ENCODE results near the gene PIGM.

Gene PIGM

DNA sequence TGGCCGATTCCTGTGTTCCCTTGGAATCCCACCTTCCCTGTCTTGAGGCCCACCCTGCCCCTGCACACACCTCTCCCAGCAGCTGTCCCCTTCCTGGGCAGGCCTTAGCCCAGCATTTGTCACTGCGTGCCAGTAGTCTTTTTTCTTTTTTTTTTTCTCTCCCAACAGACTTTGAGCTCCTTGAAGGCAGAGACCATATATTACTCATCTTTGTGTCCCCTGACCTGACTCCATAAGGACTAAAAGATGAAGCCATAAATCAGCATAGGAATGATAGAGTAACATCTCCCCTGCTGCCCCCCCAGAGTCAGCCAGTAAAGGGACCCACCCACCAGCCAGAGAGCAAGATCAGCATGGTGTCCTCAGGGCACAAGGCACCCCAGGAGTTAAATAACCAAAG, 27.4 kb downstream of the PIGM start:
- Histone ChIP-seq H3K4me1 (ENCODE audit: insufficient read depth, low read length, severe bottlenecking) (no peaks in the 10 kb centered on the region), H3K4me3 (ENCODE audit: low read depth, low read length, poor library complexity, severe bottlenecking) (no peak overlapping the region), H3K79me2 (ENCODE audit: insufficient read depth, low read length) (no peaks in the 10 kb centered on the region), H4K20me1 (ENCODE audit: insufficient read depth, low read length) (no peaks in the 10 kb centered on the region), H3K4me2 (ENCODE audit: low read length) (no peak overlapping the region), H3K9ac (ENCODE audit: low read length) (no peak overlapping the region), H3K27ac (ENCODE audit: low read depth, low read length, poor library complexity, severe bottlenecking) (no peak overlapping the region), H3K9me2 (ENCODE audit: low read depth, low read length) (no peaks in the 10 kb centered on the region), H3F3A (ENCODE audit: insufficient read depth, low read length) (no peaks in the 10 kb centered on the region), H3K36me3 (ENCODE audit: insufficient read depth, low read length) (no peaks in the 10 kb centered on the region), H3K27me3 (ENCODE audit: insufficient read depth, low read length) (no peaks in the 10 kb centered on the region), H3K9me3 (ENCODE audit: low read length) (no peaks in the 10 kb centered on the region), H2AFZ (ENCODE audit: low read length) (no peak overlapping the region)
- TF ChIP-seq EZH2 (IDR thresholded peaks at IDR 0.05; ENCODE audit: borderline replicate concordance, low read length), result no peak
- TF ChIP-seq, protein P1, sequence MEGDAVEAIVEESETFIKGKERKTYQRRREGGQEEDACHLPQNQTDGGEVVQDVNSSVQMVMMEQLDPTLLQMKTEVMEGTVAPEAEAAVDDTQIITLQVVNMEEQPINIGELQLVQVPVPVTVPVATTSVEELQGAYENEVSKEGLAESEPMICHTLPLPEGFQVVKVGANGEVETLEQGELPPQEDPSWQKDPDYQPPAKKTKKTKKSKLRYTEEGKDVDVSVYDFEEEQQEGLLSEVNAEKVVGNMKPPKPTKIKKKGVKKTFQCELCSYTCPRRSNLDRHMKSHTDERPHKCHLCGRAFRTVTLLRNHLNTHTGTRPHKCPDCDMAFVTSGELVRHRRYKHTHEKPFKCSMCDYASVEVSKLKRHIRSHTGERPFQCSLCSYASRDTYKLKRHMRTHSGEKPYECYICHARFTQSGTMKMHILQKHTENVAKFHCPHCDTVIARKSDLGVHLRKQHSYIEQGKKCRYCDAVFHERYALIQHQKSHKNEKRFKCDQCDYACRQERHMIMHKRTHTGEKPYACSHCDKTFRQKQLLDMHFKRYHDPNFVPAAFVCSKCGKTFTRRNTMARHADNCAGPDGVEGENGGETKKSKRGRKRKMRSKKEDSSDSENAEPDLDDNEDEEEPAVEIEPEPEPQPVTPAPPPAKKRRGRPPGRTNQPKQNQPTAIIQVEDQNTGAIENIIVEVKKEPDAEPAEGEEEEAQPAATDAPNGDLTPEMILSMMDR (IDR thresholded peaks at IDR 0.05; ENCODE audit: low read length), result no peak

DNA sequence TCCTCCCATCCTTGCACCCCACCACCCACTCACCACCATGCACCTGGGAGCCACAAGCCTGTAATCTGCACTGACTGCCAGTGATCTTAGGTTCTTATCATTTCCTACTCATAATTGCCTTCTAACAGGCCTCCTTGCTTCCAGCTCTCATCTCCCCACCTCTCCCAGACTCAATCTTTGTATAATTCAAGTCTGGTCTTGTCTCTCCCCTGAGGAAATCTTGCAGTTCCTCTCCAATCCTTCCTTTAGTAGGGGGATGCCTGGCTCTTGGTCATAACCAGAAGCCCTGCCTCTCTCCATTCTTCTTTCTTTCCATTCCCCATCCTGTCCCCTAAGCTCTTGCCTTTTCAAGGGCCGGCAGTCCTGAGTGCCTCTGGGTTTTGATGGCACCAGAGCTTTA, 27.8 kb downstream of the PIGM start:
- Histone ChIP-seq H3K4me3 (ENCODE audit: low read depth, low read length, poor library complexity, severe bottlenecking) (no peak overlapping the region), H4K20me1 (ENCODE audit: insufficient read depth, low read length) (no peaks in the 10 kb centered on the region), H3K4me2 (ENCODE audit: low read length) (no peak overlapping the region), H3K4me1 (ENCODE audit: insufficient read depth, low read length, severe bottlenecking) (no peaks in the 10 kb centered on the region), H3K9me2 (ENCODE audit: low read depth, low read length) (no peaks in the 10 kb centered on the region), H3K79me2 (ENCODE audit: insufficient read depth, low read length) (no peaks in the 10 kb centered on the region), H3K36me3 (ENCODE audit: insufficient read depth, low read length) (no peaks in the 10 kb centered on the region), H3K27ac (ENCODE audit: low read depth, low read length, poor library complexity, severe bottlenecking) (no peak overlapping the region), H2AFZ (ENCODE audit: low read length) (no peak overlapping the region), H3K9ac (ENCODE audit: low read length) (no peak overlapping the region), H3K9me3 (ENCODE audit: low read length) (no peaks in the 10 kb centered on the region), H3F3A (ENCODE audit: insufficient read depth, low read length) (no peaks in the 10 kb centered on the region), H3K27me3 (ENCODE audit: insufficient read depth, low read length) (no peaks in the 10 kb centered on the region)
- TF ChIP-seq, protein P1 (IDR thresholded peaks at IDR 0.05; ENCODE audit: low read length), result no peak
- no peak for TF ChIP-seq EZH2 (IDR thresholded peaks at IDR 0.05; ENCODE audit: borderline replicate concordance, low read length)

DNA sequence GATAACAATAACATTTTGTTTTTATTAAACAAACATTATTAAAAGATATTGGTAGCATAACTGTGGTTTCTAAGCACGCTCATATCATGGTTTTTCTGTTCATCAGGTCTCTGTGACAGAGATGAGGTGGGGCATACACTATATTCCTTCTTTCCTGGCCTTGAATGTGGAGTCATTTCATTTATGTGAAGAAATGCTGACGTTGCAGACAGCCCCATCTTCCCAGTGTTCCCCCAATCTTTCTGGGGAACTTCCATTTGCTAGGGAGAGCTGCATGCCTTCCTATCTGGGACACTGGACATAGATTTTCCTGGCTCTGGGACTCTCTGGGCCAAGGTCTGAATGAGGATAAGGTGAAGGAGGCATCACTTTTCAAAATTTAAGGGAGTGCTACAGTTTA, 30.4 kb downstream of the PIGM start:
- Histone ChIP-seq H3K27ac (ENCODE audit: low read depth, low read length, poor library complexity, severe bottlenecking) (no peak overlapping the region), H3K9me2 (ENCODE audit: low read depth, low read length) (no peaks in the 10 kb centered on the region), H3K4me2 (ENCODE audit: low read length) (no peak overlapping the region), H3K9me3 (ENCODE audit: low read length) (no peaks in the 10 kb centered on the region), H2AFZ (ENCODE audit: low read length) (no peak overlapping the region), H3K4me3 (ENCODE audit: low read depth, low read length, poor library complexity, severe bottlenecking) (no peak overlapping the region), H3K9ac (ENCODE audit: low read length) (no peak overlapping the region), H3K36me3 (ENCODE audit: insufficient read depth, low read length) (no peaks in the 10 kb centered on the region), H3F3A (ENCODE audit: insufficient read depth, low read length) (no peaks in the 10 kb centered on the region), H3K4me1 (ENCODE audit: insufficient read depth, low read length, severe bottlenecking) (no peaks in the 10 kb centered on the region), H4K20me1 (ENCODE audit: insufficient read depth, low read length) (no peaks in the 10 kb centered on the region), H3K27me3 (ENCODE audit: insufficient read depth, low read length) (0 out of 2 replicates have a peak, but pooled peaks cover under 1% of the 10 kb centered on the region), H3K79me2 (ENCODE audit: insufficient read depth, low read length) (no peaks in the 10 kb centered on the region)
- TF ChIP-seq, protein P1 (IDR thresholded peaks at IDR 0.05; ENCODE audit: low read length), result no peak
- TF ChIP-seq EZH2 (IDR thresholded peaks at IDR 0.05; ENCODE audit: borderline replicate concordance, low read length), result no peak

All from OCI-LY1 (cell line).